Retinal pigment epithelial cell (primary cell): ENCODE results near the gene RFK.

ENCODE experiments used
- DNase-seq: peaks from one replicate; pipeline ENCODE4 v3.0.0-alpha.2; 2010; ENCODE audit warnings: low read depth
- H3K4me3 ChIP-seq: 2 replicates; pipeline ENCODE4 v1.5.1; 2011; ENCODE audit warnings: mild to moderate bottlenecking, low read length, control low read depth, moderate library complexity
- TF ChIP-seq, protein P1 (sequence below): conservative IDR thresholded peaks from 2 replicates; pipeline ENCODE4 v1.5.1; 2011; ENCODE audit warnings: low read depth, low read length, control low read depth, inconsistent platforms

The RFK gene

DNA sequence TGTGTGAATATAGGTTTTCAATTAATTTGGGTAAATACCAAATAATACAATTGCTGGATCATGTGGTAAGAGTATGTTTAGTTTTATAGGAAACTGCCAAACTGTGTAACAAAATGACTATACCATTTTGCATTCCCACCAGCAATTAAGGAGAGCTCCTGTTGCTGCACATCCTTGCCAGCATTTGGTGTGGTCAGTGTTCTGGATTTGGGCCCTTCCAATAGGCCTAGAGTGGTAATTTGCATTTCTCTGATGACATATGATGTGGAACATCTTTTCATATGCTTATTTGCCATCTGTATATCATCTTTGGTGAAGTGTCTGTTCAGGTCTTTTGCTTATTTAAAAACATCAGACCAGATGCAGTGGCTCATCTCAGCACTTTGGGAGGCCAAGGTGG lies 11.6 kb upstream of the RFK start:
- TF ChIP-seq, protein P1, sequence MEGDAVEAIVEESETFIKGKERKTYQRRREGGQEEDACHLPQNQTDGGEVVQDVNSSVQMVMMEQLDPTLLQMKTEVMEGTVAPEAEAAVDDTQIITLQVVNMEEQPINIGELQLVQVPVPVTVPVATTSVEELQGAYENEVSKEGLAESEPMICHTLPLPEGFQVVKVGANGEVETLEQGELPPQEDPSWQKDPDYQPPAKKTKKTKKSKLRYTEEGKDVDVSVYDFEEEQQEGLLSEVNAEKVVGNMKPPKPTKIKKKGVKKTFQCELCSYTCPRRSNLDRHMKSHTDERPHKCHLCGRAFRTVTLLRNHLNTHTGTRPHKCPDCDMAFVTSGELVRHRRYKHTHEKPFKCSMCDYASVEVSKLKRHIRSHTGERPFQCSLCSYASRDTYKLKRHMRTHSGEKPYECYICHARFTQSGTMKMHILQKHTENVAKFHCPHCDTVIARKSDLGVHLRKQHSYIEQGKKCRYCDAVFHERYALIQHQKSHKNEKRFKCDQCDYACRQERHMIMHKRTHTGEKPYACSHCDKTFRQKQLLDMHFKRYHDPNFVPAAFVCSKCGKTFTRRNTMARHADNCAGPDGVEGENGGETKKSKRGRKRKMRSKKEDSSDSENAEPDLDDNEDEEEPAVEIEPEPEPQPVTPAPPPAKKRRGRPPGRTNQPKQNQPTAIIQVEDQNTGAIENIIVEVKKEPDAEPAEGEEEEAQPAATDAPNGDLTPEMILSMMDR = no peak
- H3K4me3 ChIP-seq = no peak overlapping the region
- DNase-seq = no peak

DNA sequence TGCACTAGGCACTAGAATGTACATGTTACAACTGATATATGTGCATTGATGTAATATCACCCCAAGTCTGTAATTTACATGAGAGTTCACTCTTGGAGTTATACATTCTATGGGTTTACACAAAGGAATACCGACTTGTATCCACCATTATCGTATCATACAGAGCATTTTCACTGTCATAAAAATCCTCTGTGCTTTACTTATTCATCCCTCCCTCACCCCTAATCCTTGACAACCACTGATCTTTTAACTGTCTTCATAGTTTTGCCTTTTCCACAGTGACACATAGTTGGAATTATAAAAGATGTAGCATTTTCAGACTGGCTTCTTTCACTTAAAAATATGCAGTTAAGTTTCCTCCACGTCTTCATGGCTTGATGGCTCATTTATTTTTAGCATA lies 11.1 kb upstream of the RFK start:
- DNase-seq = no peak
- H3K4me3 ChIP-seq = no peak overlapping the region
- TF ChIP-seq, protein P1 = no peak

DNA sequence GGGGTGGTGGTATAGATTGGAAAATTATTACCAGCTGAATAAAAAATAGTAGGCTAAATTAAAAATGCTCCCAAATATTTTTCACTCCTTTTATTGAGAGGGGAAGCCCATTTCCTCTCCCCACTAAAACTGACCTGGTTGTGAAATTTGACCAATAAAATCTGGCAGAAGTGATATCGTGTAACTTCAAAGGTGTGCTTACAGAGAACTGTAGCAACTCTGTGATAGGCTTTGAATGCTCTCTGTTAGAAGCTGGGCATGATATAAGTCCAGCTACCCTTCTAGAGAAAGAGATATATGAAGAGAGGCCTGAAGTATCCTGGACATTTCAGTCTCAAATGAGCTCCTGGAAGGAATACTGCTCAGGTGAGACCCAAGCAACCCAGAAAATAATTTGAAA lies 10.2 kb upstream of the RFK start:
- TF ChIP-seq, protein P1 = no peak
- DNase-seq = no peak
- no peak overlapping the region for H3K4me3 ChIP-seq

- H3K4me3 ChIP-seq = no peak overlapping the region
- DNase-seq = no peak
- TF ChIP-seq, protein P1 = peak; percentile 63
These were observed 9.1 kb upstream of the RFK start for GRCh38 chr9:76403352-76403751.

GRCh38 chr9:76401580-76402354 lies 7.5 kb upstream of the RFK start:
- TF ChIP-seq, protein P1 = no peak

DNA sequence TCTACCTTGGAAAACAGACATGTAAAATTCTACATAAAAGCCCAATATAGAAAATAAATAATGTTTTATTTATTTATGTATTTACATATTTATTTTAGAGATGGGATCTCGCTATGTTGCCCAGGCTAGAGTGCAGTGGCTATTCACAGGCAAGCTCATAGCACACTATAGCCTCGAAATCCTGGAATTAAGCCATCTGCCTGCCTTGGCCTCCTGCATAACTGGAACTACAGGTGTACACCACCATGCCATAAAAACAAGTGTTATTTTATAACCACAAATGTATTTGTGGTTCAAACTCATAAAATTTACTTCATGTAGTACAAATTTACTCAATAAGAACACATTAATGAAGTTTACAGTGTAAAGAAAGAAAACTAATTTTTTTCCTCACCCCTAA lies 7.0 kb upstream of the RFK start:
- TF ChIP-seq, protein P1 = no peak
- no peak overlapping the region for H3K4me3 ChIP-seq

More at GRCh38 chr9:76401580-76402354, 7.5 kb upstream of the RFK start:
- no peak overlapping the region for H3K4me3 ChIP-seq
- no peak for DNase-seq

GRCh38 chr9:76400534-76401096 lies 6.4 kb upstream of the RFK start:
- TF ChIP-seq, protein P1 = no peak

More for the DNA sequence above, 7.0 kb upstream of the RFK start:
- no peak for DNase-seq

More at GRCh38 chr9:76400534-76401096, 6.4 kb upstream of the RFK start:
- DNase-seq = no peak
- H3K4me3 ChIP-seq = no peak overlapping the region
